Measurements from ENCODE around the gene CACNA1I. TPM values are rescaled to one million over a fixed set of nuclear protein-coding genes. Genes with fewer than 3 reads are reported as not detected.

CACNA1I gene
- polyA plus RNA-seq, 3 donors: 0.09 to 0.10 (median 0.09) TPM

DNA sequence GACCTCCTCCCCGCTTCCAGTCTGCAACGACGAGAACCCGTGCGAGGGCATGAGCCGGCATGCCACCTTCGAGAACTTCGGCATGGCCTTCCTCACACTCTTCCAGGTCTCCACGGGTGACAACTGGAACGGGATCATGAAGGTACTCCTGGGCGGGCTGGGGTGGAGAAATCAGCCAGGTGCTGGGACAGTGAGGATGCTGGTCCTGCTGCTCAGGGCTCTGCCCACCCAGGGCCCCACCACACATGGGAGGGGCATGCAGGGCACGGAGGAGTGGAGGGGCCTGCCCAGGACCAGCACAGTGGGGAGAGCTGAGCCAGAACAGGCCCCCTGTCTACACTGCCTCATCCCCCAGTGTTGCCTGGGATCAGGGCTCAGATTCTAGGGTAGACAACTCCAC lies 107.4 kb downstream of the CACNA1I start:
- no peak for DNase-seq (ENCODE audit: extremely low read depth in 1 of 11, low read depth in 9 of 11, low spot score in 4 of 11)

DNA sequence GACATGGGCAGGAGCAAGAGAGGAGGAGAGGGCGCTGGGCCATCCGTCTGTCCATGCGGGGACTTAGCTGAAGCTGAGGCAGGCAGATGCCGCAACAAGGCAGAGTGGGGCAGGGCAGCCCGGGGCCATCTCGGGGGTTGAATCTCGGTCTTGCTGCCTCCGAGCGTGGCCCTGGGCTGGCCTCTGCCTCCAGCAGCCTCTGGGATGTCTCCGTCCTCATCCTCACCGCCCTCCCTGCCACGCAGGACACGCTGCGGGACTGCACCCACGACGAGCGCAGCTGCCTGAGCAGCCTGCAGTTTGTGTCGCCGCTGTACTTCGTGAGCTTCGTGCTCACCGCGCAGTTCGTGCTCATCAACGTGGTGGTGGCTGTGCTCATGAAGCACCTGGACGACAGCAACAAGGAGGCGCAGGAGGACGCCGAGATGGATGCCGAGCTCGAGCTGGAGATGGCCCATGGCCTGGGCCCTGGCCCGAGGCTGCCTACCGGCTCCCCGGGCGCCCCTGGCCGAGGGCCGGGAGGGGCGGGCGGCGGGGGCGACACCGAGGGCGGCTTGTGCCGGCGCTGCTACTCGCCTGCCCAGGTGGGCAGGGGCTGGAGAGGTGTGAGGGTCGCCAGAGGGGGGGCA lies 108.4 kb downstream of the CACNA1I start:
- no peak for DNase-seq (ENCODE audit: extremely low read depth in 1 of 11, low read depth in 9 of 11, low spot score in 4 of 11)

DNA sequence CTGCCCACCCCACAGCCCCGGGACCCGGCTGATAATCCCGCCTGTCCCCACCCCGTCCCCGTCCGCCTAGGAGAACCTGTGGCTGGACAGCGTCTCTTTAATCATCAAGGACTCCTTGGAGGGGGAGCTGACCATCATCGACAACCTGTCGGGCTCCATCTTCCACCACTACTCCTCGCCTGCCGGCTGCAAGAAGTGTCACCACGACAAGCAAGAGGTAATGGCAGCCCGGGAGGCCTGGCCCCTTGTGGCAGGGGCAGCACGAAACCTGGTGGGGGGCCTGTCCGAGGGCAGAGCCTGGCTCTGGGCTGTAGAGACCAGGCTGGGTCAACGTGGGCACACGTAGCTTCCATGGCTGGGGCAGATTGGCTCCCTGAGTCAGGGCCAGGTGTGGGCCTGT lies 109.1 kb downstream of the CACNA1I start:
- DNase-seq (ENCODE audit: extremely low read depth in 1 of 11, low read depth in 9 of 11, low spot score in 4 of 11): no peak

DNA sequence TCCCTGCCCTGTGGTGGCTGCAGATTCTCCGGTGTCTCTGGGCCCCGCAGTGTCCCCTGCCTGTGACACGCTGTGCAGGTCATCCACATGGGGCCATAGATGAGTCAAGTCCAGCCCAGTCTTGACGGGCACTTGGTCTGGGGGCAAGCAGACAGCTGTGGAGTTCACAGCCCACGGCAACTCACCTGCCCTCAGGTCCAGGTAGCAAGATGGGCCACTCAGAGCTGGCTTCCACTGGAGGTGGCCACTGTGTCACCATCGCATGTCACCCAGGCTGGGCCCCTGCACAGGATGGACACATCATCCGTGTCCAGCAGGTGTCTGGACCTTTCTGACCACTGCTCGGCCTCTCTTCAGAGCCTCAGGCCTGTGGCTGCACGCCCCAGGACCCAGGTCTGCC lies 109.9 kb downstream of the CACNA1I start:
- DNase-seq (ENCODE audit: extremely low read depth in 1 of 11, low read depth in 9 of 11, low spot score in 4 of 11): no peak

DNA sequence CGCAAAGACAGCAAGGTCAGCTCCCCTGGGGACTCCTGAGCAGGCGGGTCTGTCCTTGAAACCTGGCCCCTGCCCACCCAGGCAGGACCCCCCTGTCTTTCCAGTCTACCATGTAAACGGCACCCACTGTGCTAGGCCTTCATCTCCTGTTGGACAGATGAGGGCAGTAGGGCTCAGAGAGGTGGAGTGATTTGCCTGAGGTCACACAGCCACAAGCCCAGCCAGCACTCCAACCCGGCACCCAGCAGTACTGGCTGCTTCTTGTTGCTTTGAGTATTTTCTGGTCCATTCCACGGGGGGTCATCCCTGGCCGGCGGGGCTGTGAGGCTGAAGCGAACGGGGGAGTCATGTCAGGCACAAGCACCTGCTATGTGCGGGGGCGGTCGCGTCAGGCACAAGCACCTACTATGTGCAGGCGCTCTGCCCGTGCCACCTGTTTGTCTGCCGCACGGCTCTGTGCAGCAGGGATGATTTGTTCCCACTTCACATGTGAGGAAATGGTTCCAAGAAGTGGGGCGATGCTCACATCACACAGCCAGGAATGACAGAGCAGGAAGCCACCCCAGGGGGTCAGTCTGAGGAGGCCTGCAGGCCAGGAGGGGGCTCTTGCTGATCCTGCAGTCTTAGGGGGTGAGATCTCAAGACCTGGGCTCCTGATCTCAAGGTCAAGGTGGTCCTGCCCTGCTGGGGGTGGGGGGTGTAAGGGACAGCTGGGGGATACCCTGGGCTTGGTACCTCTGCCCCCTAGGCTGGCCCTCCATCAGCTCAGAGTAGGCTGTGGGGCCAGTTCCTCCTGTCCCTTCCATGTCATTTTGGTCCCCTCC lies 110.7 kb downstream of the CACNA1I start:
- DNase-seq (ENCODE audit: extremely low read depth in 1 of 11, low read depth in 9 of 11, low spot score in 4 of 11): no peak

DNA sequence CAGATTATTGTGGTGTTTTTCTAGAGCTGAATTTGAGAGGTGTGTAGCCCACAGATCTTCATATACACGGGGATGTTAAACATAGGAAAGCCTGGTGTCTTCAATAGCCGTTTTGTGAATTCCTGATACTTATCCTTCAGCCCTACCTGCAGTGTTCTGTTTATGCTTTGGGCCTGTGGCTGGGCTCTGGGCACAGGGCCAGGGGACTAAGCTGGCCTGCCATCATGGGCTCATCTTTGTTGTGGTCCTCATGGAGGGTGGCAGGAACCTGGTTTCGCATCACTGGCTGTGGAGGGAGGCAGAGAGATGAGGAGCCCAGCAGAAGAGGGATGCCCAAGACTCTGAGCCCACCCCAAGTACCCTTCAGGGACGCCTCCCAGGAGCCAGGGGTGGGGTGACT lies 112.4 kb downstream of the CACNA1I start:
- DNase-seq (ENCODE audit: extremely low read depth in 1 of 11, low read depth in 9 of 11, low spot score in 4 of 11): no peak

DNA sequence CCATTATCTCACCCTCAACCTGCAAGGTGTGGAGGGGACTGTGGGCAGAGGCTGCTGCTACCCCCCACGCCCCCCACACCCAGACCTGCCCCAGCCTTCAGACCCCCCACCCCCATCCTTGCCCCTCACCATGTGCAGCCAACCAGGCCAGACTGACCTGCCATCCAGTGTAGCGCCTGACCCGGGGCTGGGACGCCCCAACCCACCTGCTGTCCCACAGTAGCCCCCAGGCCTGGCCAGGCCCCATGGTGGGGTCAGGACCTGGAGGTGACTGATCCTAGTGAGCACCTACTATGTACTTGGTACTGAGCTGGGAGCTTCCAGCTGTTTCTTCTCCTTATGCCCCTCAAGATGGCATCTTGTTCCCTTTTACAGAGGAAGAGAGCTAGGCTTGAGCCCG lies 113.1 kb downstream of the CACNA1I start:
- no peak for DNase-seq (ENCODE audit: extremely low read depth in 1 of 11, low read depth in 9 of 11, low spot score in 4 of 11)

DNA sequence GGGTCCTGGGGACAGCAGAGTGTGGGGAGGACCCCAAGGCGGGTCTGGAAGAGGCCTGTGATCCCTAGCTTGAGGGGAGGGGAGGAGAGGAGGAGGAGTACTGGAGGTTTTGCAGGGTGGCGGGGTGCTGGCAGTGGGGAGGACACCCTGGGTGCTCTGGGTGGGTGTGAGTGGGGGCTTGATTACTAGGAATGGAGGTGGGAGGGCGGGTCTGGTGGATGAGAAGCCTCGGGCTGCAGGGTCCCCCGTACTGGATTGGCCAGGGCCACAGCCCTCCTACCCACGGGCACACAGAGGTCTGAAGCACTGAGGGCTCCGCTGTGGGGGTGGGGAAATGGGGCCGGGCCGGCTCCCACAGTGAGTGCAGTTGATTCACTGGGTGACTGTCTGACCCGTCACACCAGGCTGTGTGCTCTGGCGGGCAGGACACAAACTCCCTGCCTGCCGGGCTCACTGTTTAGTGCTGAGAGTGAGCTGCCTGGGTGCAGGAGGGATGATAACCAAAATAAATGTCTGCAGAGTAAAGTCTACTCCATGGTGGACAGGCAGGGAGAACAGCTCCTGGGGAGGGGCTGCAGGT lies 114.2 kb downstream of the CACNA1I start:
- no peak for DNase-seq (ENCODE audit: extremely low read depth in 1 of 11, low read depth in 9 of 11, low spot score in 4 of 11)

DNA sequence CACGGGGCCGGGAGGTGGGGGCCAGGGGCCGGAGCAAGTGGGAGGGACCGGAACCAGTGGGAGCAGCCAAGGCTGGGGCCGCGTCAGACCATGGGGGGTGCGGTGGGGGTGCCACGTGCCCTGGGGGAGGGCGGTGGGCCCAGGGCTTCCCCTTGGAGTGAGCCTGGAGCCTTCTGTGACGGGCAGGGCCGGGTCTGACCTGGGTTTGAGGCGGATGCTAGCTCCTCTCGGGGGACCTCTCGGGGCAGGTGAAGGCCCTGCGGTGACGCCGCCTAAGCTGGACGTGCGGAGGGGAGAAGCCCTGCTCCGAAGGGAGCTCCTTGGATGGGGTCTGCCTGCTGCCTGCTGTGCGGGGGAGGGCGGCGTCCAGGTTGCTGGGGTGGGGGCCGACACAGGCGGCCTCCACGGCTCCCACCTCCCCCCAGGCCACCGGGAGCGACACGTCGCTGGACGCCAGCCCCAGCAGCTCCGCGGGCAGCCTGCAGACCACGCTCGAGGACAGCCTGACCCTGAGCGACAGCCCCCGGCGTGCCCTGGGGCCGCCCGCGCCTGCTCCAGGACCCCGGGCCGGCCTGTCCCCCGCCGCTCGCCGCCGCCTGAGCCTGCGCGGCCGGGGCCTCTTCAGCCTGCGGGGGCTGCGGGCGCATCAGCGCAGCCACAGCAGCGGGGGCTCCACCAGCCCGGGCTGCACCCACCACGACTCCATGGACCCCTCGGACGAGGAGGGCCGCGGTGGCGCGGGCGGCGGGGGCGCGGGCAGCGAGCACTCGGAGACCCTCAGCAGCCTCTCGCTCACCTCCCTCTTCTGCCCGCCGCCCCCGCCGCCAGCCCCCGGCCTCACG lies 115.0 kb downstream of the CACNA1I start:
- no peak for DNase-seq (ENCODE audit: extremely low read depth in 1 of 11, low read depth in 9 of 11, low spot score in 4 of 11)

DNA sequence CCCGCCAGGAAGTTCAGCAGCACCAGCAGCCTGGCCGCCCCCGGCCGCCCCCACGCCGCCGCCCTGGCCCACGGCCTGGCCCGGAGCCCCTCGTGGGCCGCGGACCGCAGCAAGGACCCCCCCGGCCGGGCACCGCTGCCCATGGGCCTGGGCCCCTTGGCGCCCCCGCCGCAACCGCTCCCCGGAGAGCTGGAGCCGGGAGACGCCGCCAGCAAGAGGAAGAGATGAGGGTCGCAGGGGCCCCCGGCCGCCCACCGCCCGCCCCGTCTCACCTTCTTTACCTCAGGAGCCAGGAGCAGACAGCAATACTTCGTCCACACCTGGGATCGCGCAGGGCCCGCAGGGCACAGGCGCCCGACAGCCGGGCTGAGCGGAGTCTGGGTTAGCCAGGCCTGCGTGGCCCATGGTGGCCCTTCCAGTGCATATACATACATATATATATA lies 115.6 kb downstream of the CACNA1I start:
- DNase-seq (ENCODE audit: extremely low read depth in 1 of 11, low read depth in 9 of 11, low spot score in 4 of 11): no peak

DNA sequence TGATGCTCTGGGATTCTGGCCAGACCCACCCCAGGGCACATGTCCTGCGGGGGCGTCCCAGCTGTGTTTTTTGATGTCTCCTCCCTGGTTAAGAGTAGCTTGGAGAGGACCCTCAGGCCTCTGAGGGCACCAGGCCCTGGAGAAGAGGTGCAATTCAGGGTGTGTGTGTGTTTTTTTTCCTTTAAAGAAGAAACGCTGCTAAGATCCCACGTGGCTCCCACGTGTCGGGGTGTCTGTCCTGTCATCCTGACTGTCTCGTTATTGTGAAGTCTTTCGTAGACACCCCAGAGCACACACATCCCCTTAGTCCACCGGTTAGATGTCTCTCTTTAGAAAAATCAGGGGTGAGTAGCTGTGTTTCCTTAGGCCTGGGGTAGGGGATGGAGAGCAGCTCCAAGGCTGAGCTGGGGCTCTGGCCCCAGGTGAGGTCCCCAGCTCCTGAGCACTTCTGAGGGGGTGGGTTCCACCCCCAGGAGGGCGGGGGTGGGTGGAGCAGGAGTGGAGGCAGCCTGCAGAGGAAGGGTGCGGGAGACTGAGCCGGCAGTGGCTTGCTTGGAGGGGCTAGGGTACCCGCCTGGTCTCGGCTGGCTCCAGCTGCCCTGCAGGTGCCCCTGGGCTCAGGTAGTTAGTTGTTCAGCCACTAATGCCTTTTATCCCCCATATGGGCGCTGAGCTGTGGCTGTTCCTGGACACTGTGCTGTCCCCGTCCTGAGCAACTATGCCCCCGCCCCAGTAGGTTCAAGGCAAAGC lies 116.4 kb downstream of the CACNA1I start:
- no peak for DNase-seq (ENCODE audit: extremely low read depth in 1 of 11, low read depth in 9 of 11, low spot score in 4 of 11)

DNA sequence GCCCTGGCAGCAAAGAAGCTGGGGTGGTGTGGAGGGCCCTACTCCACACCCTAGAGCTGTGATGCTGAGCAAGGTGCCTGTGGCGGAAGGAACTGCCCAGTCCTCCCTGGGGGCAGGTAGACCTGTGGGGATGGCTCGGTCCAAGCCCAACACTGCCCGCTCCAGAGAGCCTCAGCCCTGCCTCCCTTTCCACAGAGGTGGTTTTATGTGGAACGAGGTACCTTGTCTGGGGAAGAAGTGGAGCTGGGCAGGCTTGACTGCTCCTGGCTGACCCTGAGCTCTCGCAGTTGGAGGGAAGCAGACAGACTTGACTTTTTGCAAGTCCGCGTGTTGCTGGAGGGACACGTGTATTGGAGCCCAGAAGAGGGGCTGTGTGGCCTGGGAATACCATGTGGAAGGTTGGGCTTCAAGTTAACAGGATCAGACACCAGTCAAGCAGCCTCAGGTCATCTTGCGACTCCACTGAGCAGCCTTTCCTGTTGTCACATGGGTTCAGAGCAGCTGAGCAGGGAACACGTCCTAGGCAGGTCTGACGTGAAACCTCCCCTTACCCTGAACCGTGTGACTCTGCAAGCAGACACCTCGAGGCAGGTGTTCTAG lies 117.7 kb downstream of the CACNA1I start:
- DNase-seq (ENCODE audit: extremely low read depth in 1 of 11, low read depth in 9 of 11, low spot score in 4 of 11): no peak

DNA sequence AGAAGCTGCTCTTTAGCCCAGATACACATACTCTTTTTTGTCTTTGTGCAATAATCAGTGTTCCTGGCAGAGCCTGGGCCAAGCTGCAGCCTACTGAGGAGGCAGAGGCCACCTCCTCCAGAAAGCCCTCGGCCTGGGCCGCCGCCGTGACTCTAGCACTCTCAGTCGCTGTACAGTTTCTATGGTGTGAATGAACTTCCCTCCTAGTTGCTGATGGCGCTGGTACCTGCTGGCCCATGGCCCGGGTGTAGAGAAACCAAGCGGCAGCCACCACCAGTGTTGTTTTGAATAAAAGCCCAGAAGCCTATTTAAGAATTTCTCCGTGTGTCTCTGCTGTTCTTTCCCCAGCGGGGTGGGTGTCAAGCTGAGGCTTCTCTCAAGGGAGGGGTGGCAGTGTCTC lies 118.9 kb downstream of the CACNA1I start:
- DNase-seq (ENCODE audit: extremely low read depth in 1 of 11, low read depth in 9 of 11, low spot score in 4 of 11): no peak

DNA sequence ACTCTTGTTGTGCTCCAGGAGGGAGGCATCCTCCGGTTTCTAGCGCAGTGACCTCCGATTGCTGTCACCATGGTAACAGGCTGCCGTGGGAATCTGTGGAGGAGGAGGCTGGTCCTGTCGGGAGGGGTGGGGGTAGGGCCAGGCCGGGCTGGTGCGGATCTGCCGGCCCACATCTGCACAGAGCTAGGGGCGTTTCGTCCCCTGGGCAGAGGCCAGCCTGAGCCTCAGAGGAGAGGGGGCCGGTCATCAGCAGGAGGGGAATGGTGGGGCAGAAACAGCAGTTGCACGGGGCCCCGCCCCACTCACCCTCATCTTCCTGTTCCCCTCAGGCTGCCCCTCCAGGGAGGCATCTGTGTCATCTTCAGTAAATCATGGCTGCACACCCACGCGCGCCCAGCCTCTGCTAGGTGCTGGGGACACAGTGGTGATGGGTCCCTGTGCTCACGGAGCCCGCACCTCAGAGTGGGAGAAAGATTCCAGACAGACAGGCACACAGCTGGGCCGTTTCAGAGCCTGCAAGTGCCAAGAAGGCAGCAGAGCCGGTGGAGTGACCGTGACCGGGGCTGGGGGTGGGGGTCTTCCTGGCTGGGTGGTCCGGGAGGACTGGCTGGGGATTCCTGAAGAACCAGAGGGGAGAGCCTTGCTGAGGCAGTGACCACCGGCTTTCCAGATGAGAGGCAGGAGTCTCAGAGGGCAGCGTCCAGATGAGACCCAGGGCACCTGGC lies 120.5 kb downstream of the CACNA1I start:
- DNase-seq (ENCODE audit: extremely low read depth in 1 of 11, low read depth in 9 of 11, low spot score in 4 of 11): peak in 3 of 11 donors; percentile 50 to 63 (median 54)

DNA sequence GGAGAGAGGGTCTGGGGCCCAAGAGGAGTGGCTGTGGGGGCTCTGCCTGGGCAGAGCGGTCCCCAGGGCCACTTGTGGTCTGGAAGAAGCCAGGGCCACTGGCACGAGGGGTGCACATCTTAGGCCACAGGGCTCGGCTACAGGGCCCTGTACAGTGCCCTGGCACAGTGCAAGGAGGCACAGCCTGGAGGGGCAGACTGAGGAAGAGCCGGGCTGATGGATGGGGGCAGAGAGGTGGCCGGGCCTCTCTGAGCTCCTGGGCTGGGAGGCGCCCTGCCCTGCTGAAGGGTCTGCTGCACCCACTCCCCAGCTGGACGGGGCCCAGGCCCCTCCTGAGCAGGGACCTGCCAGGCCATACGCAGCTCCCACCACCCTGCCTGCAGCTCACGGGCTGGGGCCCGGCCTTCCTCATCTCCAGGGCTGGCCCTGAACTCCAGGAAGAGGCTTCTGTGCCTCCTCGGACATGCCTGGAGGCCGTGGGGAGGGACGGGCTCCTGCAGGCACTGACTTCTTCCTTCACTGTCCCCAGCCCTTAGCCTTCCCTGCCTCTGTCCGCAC lies 123.5 kb downstream of the CACNA1I start:
- DNase-seq (ENCODE audit: extremely low read depth in 1 of 11, low read depth in 9 of 11, low spot score in 4 of 11): no peak

DNA sequence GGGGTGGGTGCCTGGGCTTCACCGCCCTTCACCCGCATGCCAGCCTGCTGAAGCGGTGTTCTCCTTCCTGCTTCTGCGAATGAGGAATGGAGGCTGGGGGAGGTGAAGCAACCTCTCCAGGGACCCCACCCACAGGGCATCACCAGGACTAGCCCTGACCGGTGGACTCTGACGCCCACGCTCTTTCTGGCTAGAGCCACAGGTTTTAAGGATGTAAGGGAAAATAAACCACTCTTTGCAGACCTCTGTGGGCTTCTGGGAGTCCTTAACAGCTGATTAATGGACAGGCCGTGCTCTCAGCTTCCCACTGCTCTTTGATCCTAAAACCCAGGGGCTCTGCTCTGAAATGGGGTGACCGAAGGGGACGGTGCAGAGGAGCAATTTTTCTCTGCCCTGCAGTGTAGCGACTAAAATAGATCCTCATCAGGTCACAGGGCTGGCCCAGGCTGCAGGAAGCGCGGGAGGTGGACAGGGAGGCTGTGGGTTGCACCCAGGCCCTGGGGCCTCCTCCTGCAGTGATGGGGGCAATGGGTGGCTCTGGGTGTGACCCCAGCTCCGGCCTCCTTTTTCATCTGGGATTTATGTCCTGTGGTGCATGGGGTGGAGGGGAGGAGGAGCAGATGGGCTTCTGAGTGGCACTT lies 127.4 kb downstream of the CACNA1I start:
- DNase-seq (ENCODE audit: extremely low read depth in 1 of 11, low read depth in 9 of 11, low spot score in 4 of 11): no peak

All from renal cortex interstitium (tissue), 11 donors.